NCI-H2107 treated with DMSO at 0.1 percent for 48 hours (cell line): ENCODE data around the gene GAREM2.

Experiments used
- DNase-seq: peaks from one replicate; lab custom pipeline; 2025; ENCODE audit not compliant: unreplicated experiment; lab: John Stamatoyannopoulos, UW

The GAREM2 gene

DNA sequence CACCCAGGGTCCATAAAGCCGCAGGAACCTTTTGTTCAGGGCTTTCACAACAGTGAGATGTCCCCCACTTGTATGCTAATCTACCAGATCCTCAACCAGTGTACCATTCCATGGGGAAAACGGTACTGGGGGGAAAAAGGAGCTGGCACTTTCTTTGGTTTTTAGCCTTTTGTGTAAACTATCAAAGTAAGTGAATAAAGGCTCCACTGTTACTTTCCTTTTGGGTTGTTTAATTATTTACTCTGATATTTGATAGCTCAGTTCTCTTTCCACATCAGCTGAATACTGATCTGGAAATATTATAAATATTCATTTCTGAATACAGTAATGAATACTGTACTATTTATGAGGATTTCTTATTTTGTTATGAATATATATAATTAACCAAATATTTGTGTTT, 51.2 kb downstream of the GAREM2 start:
- DNase-seq, result no peak

DNA sequence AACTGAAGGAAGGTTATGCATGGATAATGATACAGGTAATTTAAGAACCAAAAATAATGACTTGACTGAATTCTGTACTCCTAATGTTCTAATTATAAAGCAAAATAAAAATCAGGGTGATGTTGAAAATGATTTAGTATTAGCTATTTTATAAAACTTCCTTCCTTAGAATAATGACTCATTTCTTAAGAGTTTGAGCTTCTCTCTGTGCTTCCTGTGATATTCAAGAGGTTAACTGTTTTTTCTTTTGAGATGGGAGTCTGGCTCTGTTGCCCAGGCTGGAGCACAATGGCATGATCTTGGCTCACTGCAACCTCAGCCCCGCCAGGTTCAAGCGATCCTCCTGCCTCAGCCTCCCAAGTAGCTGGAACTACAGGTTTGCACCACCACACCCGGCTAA, 56.7 kb downstream of the GAREM2 start:
- DNase-seq, result no peak

DNA sequence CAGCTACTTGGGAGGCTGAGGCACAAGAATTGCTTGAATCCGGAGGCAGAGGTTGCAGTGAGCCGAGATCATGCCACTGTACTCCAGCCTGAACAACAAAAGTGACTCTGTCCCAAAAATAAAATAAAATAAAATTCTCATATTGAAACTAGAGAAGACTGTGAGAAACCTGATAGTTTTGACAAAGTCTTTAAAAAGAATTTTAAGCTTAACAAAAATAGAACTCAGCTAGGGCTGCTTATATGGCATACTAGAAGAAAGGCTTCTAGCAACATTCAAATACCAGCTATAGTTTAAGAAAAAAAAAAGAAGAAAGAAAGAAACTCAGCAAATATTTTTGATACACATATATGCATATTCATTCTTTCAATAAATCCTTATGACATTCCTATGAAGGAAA, 57.9 kb downstream of the GAREM2 start:
- no peak for DNase-seq

DNA sequence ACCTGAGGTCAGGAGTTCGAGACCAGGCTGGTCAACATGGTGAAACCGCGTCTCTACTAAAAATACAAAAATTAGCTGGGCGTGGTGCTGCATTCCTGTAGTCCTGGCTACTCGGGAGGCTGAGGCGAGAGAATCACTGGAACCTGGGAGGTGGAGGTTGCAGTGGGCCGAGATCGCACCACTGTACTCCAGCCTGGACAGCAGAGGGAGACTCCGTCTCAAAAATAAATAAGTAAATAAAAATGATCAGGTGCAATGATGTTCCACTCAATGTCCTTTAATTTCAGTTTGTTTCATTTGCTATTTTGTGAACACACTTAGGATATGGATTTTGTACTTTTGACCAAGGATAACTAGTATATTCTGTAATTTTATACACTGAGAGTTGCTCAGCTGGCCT, 62.2 kb downstream of the GAREM2 start:
- DNase-seq, result no peak

DNA sequence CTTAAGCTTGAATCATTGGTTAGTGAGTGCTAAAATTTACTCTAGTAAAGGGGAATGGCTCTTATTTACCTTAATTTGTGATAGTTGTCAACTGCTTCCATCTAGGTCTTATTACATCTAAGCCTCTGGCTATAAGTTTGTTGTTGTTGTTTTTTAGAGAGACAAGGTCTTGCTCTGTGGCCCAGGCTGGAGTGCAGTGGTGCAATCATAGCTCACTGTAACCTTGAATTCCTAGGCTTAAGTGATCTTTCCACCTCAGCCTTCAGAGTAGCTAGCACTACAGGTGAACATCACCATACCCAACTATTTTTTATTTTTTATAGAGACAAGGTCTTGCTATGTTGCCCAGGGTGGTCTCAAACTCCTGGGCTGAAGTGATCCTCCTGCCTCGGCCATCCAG, 65.0 kb downstream of the GAREM2 start:
- DNase-seq, result no peak

DNA sequence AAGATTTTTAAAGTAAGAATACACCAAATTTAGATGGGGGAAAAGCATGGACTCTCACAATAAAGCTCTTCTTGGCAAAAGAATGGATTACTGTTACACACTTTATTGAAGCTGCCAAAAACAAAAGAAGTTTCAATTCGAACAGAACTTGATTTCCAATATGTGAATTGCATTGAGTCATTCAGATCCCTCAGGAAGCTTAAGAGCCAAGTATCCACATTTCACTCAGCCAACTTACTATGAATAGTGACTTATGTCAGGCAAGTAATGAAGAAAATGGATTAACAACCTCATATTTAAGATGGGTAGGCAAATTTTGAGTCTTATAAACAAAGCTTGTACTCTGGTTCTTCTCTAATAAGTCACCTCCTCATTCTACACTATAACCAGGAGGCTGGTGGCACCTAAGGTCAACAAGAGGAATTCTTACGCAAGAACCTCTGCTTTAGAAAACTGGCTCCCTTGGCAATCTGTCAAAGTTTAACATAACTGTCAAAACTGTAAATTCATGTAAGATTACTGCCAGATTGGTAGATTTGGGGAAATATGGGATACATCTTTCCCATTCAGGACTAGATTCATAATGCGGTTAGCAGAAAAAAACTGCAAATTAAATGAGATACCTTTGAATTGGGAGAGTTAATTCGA, 65.5 kb downstream of the GAREM2 start:
- no peak for DNase-seq
